Trophoblast cell (in vitro differentiated cells and primary cell): ENCODE measurements around the gene MDFI.

Experiments
- DNase-seq, 2 donors: peaks; one replicate each; pipeline ENCODE4 v3.0.0-alpha.2; 2016
- H2AFZ ChIP-seq: 2 replicates; pipeline ENCODE4 v1.6.1; 2013; ENCODE audit warnings: low read length, moderate library complexity, mild to moderate bottlenecking; ENCODE audit not compliant: insufficient read depth, poor library complexity
- H2AK5ac ChIP-seq: 2 replicates; pipeline ENCODE4 v1.6.1; 2013; ENCODE audit warnings: mild to moderate bottlenecking, low read length
- H2BK120ac ChIP-seq: 2 replicates; pipeline ENCODE4 v1.6.1; 2013; ENCODE audit warnings: low read length, mild to moderate bottlenecking, moderate library complexity; ENCODE audit not compliant: insufficient read depth, poor library complexity
- H2BK12ac ChIP-seq: 2 replicates; pipeline ENCODE4 v1.6.1; 2013; ENCODE audit warnings: mild to moderate bottlenecking, low read length, moderate library complexity
- H2BK5ac ChIP-seq: 2 replicates; pipeline ENCODE4 v1.6.1; 2013; ENCODE audit warnings: low read length, low read depth, moderate library complexity, mild to moderate bottlenecking; ENCODE audit not compliant: poor library complexity
- H3K14ac ChIP-seq: 2 replicates; pipeline ENCODE4 v1.6.1; 2013; ENCODE audit warnings: mild to moderate bottlenecking, low read length
- H3K18ac ChIP-seq: 2 replicates; pipeline ENCODE4 v1.6.1; 2013; ENCODE audit warnings: mild to moderate bottlenecking, low read length
- H3K23ac ChIP-seq: 2 replicates; pipeline ENCODE4 v1.6.1; 2013; ENCODE audit warnings: low read length
- H3K27ac ChIP-seq: 2 replicates; pipeline ENCODE4 v1.5.1; 2013; ENCODE audit warnings: low read depth, mild to moderate bottlenecking, inconsistent platforms, low read length, moderate library complexity
- H3K27me3 ChIP-seq: 2 replicates; pipeline ENCODE4 v1.6.1; 2013; ENCODE audit warnings: inconsistent platforms, mild to moderate bottlenecking, low read length, moderate library complexity; ENCODE audit not compliant: insufficient read depth
- H3K36me3 ChIP-seq, 2 experiments: 1 replicate in 1 of 2; 2 replicates in 1 of 2; pipeline ENCODE4 v1.6.1; 2013; ENCODE audit warnings: low read length in 2 of 2, mild to moderate bottlenecking in 2 of 2, moderate library complexity in 1 of 2; ENCODE audit not compliant: insufficient read depth in 2 of 2, control insufficient read depth in 1 of 2
- H3K4ac ChIP-seq: 2 replicates; pipeline ENCODE4 v1.6.1; 2013; ENCODE audit warnings: low read depth, mild to moderate bottlenecking, low read length, moderate library complexity
- H3K4me1 ChIP-seq, 2 experiments: 1 replicate in 1 of 2; 2 replicates in 1 of 2; pipeline ENCODE4 v1.6.1; 2013; ENCODE audit warnings: low read length in 2 of 2, mild to moderate bottlenecking in 2 of 2, moderate library complexity in 1 of 2; ENCODE audit not compliant: insufficient read depth in 2 of 2, control insufficient read depth in 1 of 2
- H3K4me2 ChIP-seq: 2 replicates; pipeline ENCODE4 v1.6.1; 2013; ENCODE audit warnings: inconsistent platforms, mild to moderate bottlenecking, low read length, moderate library complexity
- H3K4me3 ChIP-seq: 2 replicates; pipeline ENCODE4 v1.5.1; 2013; ENCODE audit warnings: mild to moderate bottlenecking, low read depth, low read length, inconsistent platforms
- H3K79me1 ChIP-seq: one replicate; pipeline ENCODE4 v1.6.1; 2013; ENCODE audit warnings: low read length
- H3K79me2 ChIP-seq: 2 replicates; pipeline ENCODE4 v1.6.1; 2013; ENCODE audit warnings: low read length, mild to moderate bottlenecking; ENCODE audit not compliant: control insufficient read depth, insufficient read depth, poor library complexity
- H3K9ac ChIP-seq: 2 replicates; pipeline ENCODE4 v1.6.1; 2013; ENCODE audit warnings: mild to moderate bottlenecking, low read length
- H3K9me3 ChIP-seq: 2 replicates; pipeline ENCODE4 v1.6.1; 2013; ENCODE audit warnings: low read depth, mild to moderate bottlenecking, control low read depth, inconsistent platforms, low read length; ENCODE audit not compliant: insufficient read depth
- H4K12ac ChIP-seq: 2 replicates; pipeline ENCODE4 v1.6.1; 2013; ENCODE audit warnings: low read depth, mild to moderate bottlenecking, low read length, moderate library complexity
- H4K8ac ChIP-seq: 2 replicates; pipeline ENCODE4 v1.6.1; 2013; ENCODE audit warnings: low read depth, mild to moderate bottlenecking, low read length, moderate library complexity
- H4K91ac ChIP-seq: one replicate; pipeline ENCODE4 v1.6.1; 2013; ENCODE audit warnings: low read depth, mild to moderate bottlenecking, low read length, moderate library complexity
- WGBS: extraction: QIAGEN DNeasy Blood & Tissue Kit; methylation state at CpG from one replicate; pipeline ENCODE4 v1.1.7; 2013; ENCODE audit warnings: missing lambda C conversion rate; ENCODE audit not compliant: insufficient read length, insufficient coverage; ENCODE audit errors: extremely low coverage; 5-methylcytosine and 5-hydroxymethylcytosine counted together

Gene MDFI

DNA sequence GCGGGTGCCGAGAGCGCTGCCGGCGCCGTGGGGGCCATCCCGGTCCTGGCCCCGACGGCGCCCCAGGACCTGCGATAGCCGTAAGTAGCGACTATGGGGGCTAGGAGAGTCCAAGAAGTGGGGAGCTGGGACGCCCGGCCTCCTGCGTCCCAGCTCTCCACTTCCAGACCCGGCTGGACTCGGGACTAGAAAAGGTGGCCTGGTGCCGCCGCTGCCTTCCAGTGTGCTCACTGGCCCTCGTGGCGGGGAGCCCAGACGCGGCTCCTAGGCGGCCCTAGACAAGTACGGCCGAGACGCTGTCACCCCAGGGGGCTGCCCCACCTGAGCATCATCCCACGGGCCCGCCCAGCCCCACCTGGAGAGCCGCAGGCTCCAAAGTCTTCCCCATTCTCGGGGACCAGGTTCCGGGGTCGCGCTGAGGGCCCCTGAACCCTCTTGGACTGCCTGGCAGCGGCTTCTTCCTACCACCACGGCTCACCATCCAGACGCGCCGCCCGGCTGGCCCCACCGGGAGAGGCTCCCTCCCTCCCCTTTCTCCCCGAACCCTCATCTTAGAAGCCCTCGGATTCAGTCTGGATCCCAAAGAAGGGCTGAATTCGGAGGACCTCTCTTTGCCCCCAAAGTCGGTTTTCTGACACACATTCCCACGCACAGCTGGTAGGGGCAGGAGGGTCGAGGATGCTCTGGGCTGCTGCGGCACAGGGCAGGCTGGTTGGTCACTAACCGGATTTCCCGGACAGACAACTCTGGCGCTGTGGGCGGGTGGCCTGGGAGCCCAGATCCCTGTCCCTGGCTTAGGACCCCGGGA lies 870 bp upstream of the MDFI start:
- Histone ChIP-seq H3K4me2 (peak overlapping the region; percentile 82), H3K4me3 (peak overlapping the region; percentile 89), H3K79me2 (peaks cover 48% of the 10 kb centered on the region), H2BK12ac (peak overlapping the region; percentile 89), H3K27me3 (no peaks in the 10 kb centered on the region), H2AFZ (peak overlapping the region; percentile 75), H3K14ac (peak overlapping the region; percentile 91), H3K4me1 (peaks cover 43% of the 10 kb centered on the region in 2 experiments), H3K23ac (no peak overlapping the region), H4K91ac (peak overlapping the region; percentile 99), H3K9ac (peak overlapping the region; percentile 89), H4K12ac (peak overlapping the region; percentile 71), H2AK5ac (peak overlapping the region; percentile 72), H3K9me3 (no peaks in the 10 kb centered on the region), H4K8ac (peak overlapping the region; percentile 93), H2BK5ac (peak overlapping the region; percentile 99), H3K36me3 (peaks cover 29 to 31% of the 10 kb centered on the region in 2 experiments), H2BK120ac (peak overlapping the region; percentile 97), H3K27ac (peak overlapping the region; percentile 98), H3K79me1 (peaks cover 52% of the 10 kb centered on the region), H3K4ac (peak overlapping the region; percentile 100), H3K18ac (peak overlapping the region; percentile 98)
- WGBS = no CpG with 5 or more reads among the region's 54 CpGs
- peak; percentile 82 to 83 for DNase-seq

DNA sequence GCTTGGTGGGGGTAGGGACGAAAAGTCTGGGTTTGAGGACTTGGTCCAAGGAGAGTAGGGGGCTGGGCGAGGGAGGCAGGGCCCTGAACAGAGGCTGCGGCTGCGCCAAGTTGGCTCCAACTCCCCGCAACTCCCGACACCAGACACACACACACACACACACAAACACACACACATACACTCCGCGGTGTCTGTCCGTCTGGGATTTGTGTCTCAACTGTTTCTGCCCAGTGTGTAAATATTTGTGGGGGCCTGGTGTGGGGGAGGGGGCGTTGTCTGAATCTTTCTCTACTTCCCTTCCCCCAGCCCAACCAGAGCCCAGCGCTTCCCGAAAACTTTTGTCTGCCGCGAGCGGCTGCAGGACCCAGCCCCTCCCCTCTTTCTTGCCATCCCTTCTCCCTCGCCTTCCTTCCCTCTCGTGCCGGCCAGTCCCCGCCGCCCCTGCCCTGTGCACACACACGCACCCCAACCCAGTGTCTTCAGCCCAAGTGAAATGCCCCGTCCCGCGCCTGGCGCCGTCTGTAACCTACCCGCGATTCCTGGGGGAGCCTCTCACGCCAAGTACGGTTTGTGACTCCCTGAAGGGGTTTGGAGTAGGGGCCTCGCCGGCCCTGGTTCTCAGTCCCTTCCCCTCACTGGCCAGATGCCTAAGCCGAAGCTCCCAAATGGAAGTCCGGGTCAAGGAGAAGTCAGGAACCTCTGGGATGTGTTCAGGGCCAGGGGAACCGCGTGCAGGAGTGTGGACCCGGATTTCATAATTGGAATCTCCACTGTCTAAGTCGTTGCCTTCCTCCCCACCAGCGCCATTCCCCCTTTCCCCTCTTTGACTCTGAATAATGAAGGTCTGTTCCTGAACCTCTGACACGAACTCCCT lies 904 bp downstream of the MDFI start:
- Histone ChIP-seq H3K23ac (no peak overlapping the region), H3K27ac (peak overlapping the region; percentile 98), H2BK120ac (peak overlapping the region; percentile 99), H2BK5ac (peak overlapping the region; percentile 98), H3K4me3 (peak overlapping the region; percentile 89), H3K36me3 (peaks cover 44% of the 10 kb centered on the region in 2 experiments), H3K4me1 (peaks cover 58 to 59% of the 10 kb centered on the region in 2 experiments), H3K4me2 (peak overlapping the region; percentile 82), H3K9me3 (no peaks in the 10 kb centered on the region), H2AFZ (peak overlapping the region; percentile 69), H3K4ac (peak overlapping the region; percentile 92), H4K91ac (peak overlapping the region; percentile 100), H3K79me1 (peaks cover 65% of the 10 kb centered on the region), H2AK5ac (peak overlapping the region; percentile 98), H3K9ac (peak overlapping the region; percentile 92), H4K12ac (peak overlapping the region; percentile 93), H4K8ac (peak overlapping the region; percentile 95), H2BK12ac (peak overlapping the region; percentile 35), H3K14ac (peak overlapping the region; percentile 99), H3K27me3 (no peaks in the 10 kb centered on the region), H3K79me2 (peaks cover 52% of the 10 kb centered on the region), H3K18ac (peak overlapping the region; percentile 100)
- no CpG with 5 or more reads among the region's 40 CpGs for WGBS
- no peak for DNase-seq

DNA sequence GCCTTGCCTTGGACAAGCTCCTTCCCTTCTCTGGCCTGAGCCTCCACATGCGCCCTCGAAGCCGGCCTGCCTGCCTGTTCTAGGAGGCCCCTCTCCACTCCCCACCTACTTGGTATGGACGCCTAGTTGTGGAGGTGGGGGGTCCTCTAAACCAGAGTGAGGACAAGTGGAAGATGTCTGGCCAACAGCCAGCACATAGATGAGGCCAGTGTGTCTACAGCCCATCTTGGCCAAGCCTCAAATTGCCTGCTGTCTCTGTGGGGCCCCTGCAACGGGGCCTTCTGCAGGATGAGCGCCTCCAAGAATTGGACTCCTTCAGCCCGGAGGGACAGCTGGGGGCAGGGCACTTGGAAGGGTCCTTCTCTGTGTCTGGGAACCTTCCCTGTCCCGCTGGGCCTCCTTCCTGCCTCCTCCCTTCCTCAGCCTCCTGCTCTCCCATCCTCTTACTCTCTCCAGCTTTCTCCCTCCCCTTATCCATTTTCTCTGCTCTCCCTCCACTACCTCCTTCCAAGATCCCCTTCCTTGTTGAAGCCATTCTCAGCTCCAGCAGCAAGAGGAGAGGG lies 1.6 kb downstream of the MDFI start:
- Histone ChIP-seq H3K9me3 (no peaks in the 10 kb centered on the region), H3K4me3 (peak overlapping the region; percentile 89), H3K14ac (peak overlapping the region; percentile 94), H2BK120ac (peak overlapping the region; percentile 60), H2BK12ac (no peak overlapping the region), H3K9ac (peak overlapping the region; percentile 82), H2BK5ac (peak overlapping the region; percentile 98), H4K8ac (peak overlapping the region; percentile 73), H2AK5ac (no peak overlapping the region), H2AFZ (no peak overlapping the region), H3K4ac (peak overlapping the region; percentile 92), H3K79me1 (peaks cover 69% of the 10 kb centered on the region), H3K4me1 (peaks cover 57 to 62% of the 10 kb centered on the region in 2 experiments), H3K23ac (no peak overlapping the region), H3K18ac (peak overlapping the region; percentile 87), H3K27ac (peak overlapping the region; percentile 98), H3K27me3 (no peaks in the 10 kb centered on the region), H3K79me2 (peaks cover 55% of the 10 kb centered on the region), H4K12ac (peak overlapping the region; percentile 2), H4K91ac (peak overlapping the region; percentile 100), H3K4me2 (peak overlapping the region; percentile 82), H3K36me3 (peaks cover 47 to 50% of the 10 kb centered on the region in 2 experiments)
- WGBS = no CpG with 5 or more reads among the region's 8 CpGs
- DNase-seq = no peak

DNA sequence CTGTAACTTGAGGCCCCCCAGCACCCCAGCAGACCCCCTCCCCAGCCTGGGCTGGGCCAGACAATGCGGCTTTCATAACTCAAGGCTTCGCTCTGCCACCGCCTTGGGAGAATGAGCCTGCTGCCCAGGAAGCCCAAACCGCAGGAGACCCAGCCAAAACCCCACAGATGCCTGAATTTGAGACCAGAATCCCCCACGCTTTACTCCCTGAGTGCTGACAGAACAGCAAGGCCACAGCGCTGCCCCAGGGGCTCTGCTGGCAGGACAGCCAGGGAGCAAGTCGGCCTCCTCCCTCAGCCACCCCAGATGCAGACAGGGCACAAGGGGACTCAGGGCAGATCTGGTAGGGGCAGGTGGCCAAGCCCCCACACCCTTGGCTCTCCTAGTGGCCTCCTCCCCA lies 2.2 kb downstream of the MDFI start:
- peak overlapping the region; percentile 87 for H3K18ac ChIP-seq
- no peaks in the 10 kb centered on the region for H3K27me3 ChIP-seq
- H3K4me1 ChIP-seq = peaks cover 59 to 63% of the 10 kb centered on the region in 2 experiments
- no peak overlapping the region for H3K23ac ChIP-seq
- peak overlapping the region; percentile 92 for H3K4ac ChIP-seq
- peak overlapping the region; percentile 94 for H3K14ac ChIP-seq
- H2AK5ac ChIP-seq = no peak overlapping the region
- H4K12ac ChIP-seq = peak overlapping the region; percentile 36
- no peak overlapping the region for H2BK120ac ChIP-seq
- peaks cover 56% of the 10 kb centered on the region for H3K79me2 ChIP-seq
- peaks cover 53 to 56% of the 10 kb centered on the region in 2 experiments for H3K36me3 ChIP-seq
- H3K79me1 ChIP-seq = peaks cover 68% of the 10 kb centered on the region
- DNase-seq = no peak
- H4K8ac ChIP-seq = peak overlapping the region; percentile 73
- H2BK12ac ChIP-seq = no peak overlapping the region
- H3K27ac ChIP-seq = no peak overlapping the region
- no peak overlapping the region for H2AFZ ChIP-seq
- WGBS = no CpG with 5 or more reads among the region's 7 CpGs
- peak overlapping the region; percentile 36 for H2BK5ac ChIP-seq
- peak overlapping the region; percentile 82 for H3K4me2 ChIP-seq
- no peak overlapping the region for H3K9ac ChIP-seq
- H4K91ac ChIP-seq = peak overlapping the region; percentile 26
- H3K9me3 ChIP-seq = peaks cover under 1% of the 10 kb centered on the region
- H3K4me3 ChIP-seq = no peak overlapping the region
